Ectodermal cell (in vitro differentiated cells): ENCODE results near the gene ANO1.

Experiments used
- H3K27ac ChIP-seq: 2 replicates; pipeline ENCODE4 v1.7.0; 2013; ENCODE audit warnings: mild to moderate bottlenecking, low read depth, low read length; ENCODE audit not compliant: insufficient read depth, poor library complexity, severe bottlenecking
- H3K27me3 ChIP-seq: 2 replicates; pipeline ENCODE4 v1.7.0; 2013; ENCODE audit warnings: mild to moderate bottlenecking, low read length; ENCODE audit not compliant: insufficient read depth, control insufficient read depth, poor library complexity, severe bottlenecking
- H3K36me3 ChIP-seq: one replicate; pipeline ENCODE4 v1.7.0; 2013; ENCODE audit warnings: low read length; ENCODE audit not compliant: control insufficient read depth, insufficient read depth
- H3K4me1 ChIP-seq: one replicate; pipeline ENCODE4 v1.7.0; 2013; ENCODE audit warnings: low read length; ENCODE audit not compliant: control insufficient read depth, insufficient read depth
- H3K4me3 ChIP-seq: 2 replicates; pipeline ENCODE4 v1.7.0; 2013; ENCODE audit warnings: low read depth, low read length, control low read depth; ENCODE audit not compliant: insufficient read depth
- H3K9me3 ChIP-seq: 2 replicates; pipeline ENCODE4 v1.7.0; 2013; ENCODE audit warnings: mild to moderate bottlenecking, low read length, moderate library complexity; ENCODE audit not compliant: control insufficient read depth
- WGBS, 2 experiments: methylation state at CpG; one replicate each; pipeline ENCODE4 v1.1.7; 2013; ENCODE audit warnings: missing lambda C conversion rate in 2 of 2; 5-methylcytosine and 5-hydroxymethylcytosine counted together

Gene ANO1

GRCh38 chr11:70158757-70159389 is 80.8 kb downstream of the ANO1 start:
- H3K27me3 ChIP-seq = no peaks in the 10 kb centered on the region
- no peaks in the 10 kb centered on the region for H3K9me3 ChIP-seq
- H3K36me3 ChIP-seq = no peaks in the 10 kb centered on the region
- H3K4me3 ChIP-seq = no peak overlapping the region
- 89 to 92% methylated on average over 14 of the region's 14 CpGs for WGBS, 2 experiments
- H3K27ac ChIP-seq = no peak overlapping the region
- no peaks in the 10 kb centered on the region for H3K4me1 ChIP-seq

DNA sequence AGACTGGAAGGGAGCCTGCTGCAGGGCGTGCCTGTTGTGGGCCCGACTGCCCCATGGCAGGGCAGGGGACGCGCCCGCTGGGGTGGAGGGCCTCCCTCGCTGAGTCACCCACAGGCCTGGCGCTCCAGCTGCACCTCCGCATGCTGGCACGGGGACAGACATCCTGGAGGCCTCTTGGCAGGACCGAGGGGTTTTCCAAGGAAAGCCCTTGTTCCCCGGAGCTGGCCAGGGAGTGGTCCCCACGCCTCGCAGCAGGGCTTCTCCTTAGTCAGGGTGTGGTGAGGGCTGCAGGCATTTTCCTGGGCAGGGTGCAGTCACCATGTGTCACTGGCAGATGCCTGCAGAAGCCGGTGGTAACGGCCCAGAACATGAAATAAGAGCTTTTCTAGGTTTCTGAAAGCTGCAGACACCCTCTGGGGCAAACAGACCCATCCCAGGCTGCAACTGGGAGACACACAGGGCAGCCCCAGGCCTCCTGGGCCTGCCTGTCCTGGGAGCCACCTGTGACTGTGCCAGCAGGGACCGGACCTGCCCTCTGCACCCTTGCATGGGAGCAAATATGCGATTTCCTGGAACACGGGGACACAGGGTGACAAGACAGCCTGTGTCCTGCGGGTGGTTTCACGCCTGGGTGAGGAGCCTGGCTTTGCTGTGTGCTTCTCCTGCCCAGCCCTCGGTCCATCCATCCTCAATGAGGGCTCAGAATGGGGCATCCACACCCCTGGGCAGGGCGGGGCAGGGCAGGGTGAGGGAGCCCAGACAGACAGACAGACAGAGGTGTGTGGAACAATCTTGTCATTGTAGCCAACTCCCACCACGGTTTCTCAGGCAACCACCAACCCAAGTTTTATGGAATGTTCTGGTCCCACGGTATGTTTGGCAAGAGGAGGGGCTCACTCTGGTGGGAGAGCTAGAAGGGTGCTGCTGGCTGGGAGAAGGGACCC is 81.8 kb downstream of the ANO1 start:
- WGBS, 2 experiments = 94 to 96% methylated on average over 24 of the region's 24 CpGs
- H3K9me3 ChIP-seq = no peaks in the 10 kb centered on the region
- H3K27me3 ChIP-seq = no peaks in the 10 kb centered on the region
- no peak overlapping the region for H3K27ac ChIP-seq
- no peaks in the 10 kb centered on the region for H3K36me3 ChIP-seq
- no peaks in the 10 kb centered on the region for H3K4me1 ChIP-seq
- H3K4me3 ChIP-seq = no peak overlapping the region

DNA sequence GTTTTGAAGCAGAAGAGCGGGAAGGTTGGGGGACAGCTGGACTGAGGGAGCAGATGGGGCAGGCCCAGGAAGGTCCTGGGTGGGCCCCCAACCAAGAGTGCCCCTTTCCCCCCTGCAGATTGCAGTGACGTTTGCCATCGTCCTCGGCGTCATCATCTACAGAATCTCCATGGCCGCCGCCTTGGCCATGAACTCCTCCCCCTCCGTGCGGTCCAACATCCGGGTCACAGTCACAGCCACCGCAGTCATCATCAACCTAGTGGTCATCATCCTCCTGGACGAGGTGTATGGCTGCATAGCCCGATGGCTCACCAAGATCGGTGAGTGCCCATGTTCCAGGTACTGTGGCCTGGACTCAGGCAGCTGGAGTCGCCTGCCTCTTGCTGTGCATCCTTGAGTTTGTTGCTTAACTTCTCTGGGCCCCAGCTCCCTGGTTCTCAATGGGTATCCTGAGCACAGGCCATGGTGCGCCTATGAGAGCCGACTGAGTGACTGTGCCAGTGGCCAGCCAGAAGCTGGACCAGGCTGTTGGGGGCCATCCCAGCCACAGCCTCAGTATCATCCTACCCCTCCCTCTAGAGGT is 83.0 kb downstream of the ANO1 start:
- H3K4me3 ChIP-seq = no peak overlapping the region
- no peak overlapping the region for H3K27ac ChIP-seq
- H3K4me1 ChIP-seq = peaks cover 4% of the 10 kb centered on the region
- 94 to 95% methylated on average over 17 of the region's 17 CpGs for WGBS, 2 experiments
- H3K36me3 ChIP-seq = no peaks in the 10 kb centered on the region
- H3K27me3 ChIP-seq = no peaks in the 10 kb centered on the region
- H3K9me3 ChIP-seq = no peaks in the 10 kb centered on the region

GRCh38 chr11:70164705-70165104 is 86.6 kb downstream of the ANO1 start:
- no peaks in the 10 kb centered on the region for H3K27me3 ChIP-seq

GRCh38 chr11:70167120-70167519 is 89.0 kb downstream of the ANO1 start:
- WGBS, 2 experiments = 94% methylated on average over 9 of the region's 9 CpGs

More at GRCh38 chr11:70164705-70165104, 86.6 kb downstream of the ANO1 start:
- Histone ChIP-seq H3K4me1 (peaks cover 4% of the 10 kb centered on the region), H3K4me3 (no peak overlapping the region), H3K27ac (no peak overlapping the region), H3K9me3 (no peaks in the 10 kb centered on the region), H3K36me3 (no peaks in the 10 kb centered on the region)
- 85 to 91% methylated on average over 10 of the region's 10 CpGs for WGBS, 2 experiments

DNA sequence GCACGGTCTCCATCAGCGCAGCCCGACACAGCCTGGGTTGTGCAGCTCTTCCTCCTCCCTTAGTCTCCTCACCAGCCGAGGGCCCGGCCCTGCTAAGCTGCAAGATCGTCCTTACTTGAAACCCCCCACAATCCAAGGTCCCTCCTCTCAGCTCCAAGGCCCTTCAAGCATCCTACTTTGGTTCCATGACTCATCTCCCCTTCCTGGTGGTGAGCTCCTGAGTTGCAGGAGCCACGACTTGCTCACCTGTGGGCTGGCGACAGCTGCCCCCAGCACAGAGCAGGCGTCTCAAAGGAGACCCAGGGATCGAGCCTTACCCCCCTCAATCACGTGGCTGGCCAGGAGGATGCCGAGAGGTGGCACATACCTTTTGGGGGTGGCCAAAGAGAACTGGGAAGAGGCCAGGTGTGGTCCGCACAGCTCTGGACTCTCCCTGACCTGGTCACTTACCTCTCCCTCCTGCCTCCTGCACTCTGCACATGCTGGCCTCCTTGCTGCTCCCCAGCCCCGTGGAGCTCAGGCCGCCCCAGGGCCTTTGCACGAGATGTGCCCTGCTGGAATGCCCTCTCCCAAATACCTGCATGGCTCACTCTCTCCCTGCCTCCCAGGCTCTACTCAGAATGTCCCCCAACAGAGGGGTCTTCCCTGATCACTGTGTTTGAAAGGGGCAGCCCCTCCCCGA is 89.7 kb downstream of the ANO1 start:
- Histone ChIP-seq H3K27ac (no peak overlapping the region), H3K4me3 (no peak overlapping the region), H3K4me1 (peaks cover 4% of the 10 kb centered on the region), H3K27me3 (no peaks in the 10 kb centered on the region), H3K36me3 (no peaks in the 10 kb centered on the region), H3K9me3 (no peaks in the 10 kb centered on the region)
- WGBS, 2 experiments = 87 to 89% methylated on average over 17 of the region's 17 CpGs

More at GRCh38 chr11:70167120-70167519, 89.0 kb downstream of the ANO1 start:
- Histone ChIP-seq H3K36me3 (no peaks in the 10 kb centered on the region), H3K27ac (no peak overlapping the region), H3K4me3 (no peak overlapping the region), H3K27me3 (no peaks in the 10 kb centered on the region), H3K4me1 (peaks cover 4% of the 10 kb centered on the region), H3K9me3 (no peaks in the 10 kb centered on the region)

DNA sequence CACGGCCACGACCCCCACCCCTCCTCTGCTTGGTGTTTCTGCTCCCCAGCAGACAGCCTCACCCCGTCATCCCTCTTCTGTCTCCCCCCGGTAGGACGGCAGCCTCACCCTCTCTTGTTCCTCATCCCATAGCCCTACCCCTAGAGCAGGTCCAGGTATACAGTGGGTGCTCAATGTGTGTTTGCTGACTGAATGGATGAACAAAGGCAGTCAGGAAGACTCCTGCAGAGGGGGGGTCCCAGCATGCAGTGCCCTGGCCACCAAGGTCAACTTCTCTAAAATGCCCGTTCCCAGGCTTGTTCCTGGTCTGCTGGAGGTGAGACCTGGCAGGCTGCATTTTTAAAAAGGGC is 90.3 kb downstream of the ANO1 start:
- H3K4me3 ChIP-seq = no peak overlapping the region
- peaks cover 4% of the 10 kb centered on the region for H3K4me1 ChIP-seq
- no peaks in the 10 kb centered on the region for H3K27me3 ChIP-seq
- WGBS, 2 experiments = 94 to 95% methylated on average over 6 of the region's 6 CpGs
- H3K27ac ChIP-seq = no peak overlapping the region
- H3K36me3 ChIP-seq = no peaks in the 10 kb centered on the region
- no peaks in the 10 kb centered on the region for H3K9me3 ChIP-seq

GRCh38 chr11:70169127-70169526 is 91.0 kb downstream of the ANO1 start:
- WGBS, 2 experiments = 86 to 88% methylated on average over 10 to 11 of the region's 11 CpGs
- peaks cover 4% of the 10 kb centered on the region for H3K4me1 ChIP-seq

GRCh38 chr11:70169632-70170031 is 91.5 kb downstream of the ANO1 start:
- Histone ChIP-seq H3K27me3 (no peaks in the 10 kb centered on the region), H3K27ac (no peak overlapping the region), H3K36me3 (no peaks in the 10 kb centered on the region), H3K4me1 (peaks cover 8% of the 10 kb centered on the region), H3K4me3 (no peak overlapping the region), H3K9me3 (no peaks in the 10 kb centered on the region)
- 91 to 94% methylated on average over 8 of the region's 8 CpGs for WGBS, 2 experiments

More at GRCh38 chr11:70169127-70169526, 91.0 kb downstream of the ANO1 start:
- H3K4me3 ChIP-seq = no peak overlapping the region
- H3K36me3 ChIP-seq = no peaks in the 10 kb centered on the region
- H3K27ac ChIP-seq = no peak overlapping the region
- H3K9me3 ChIP-seq = no peaks in the 10 kb centered on the region
- H3K27me3 ChIP-seq = no peaks in the 10 kb centered on the region
